ENCODE measurements around the gene PANK4. TPM values are rescaled to one million over a fixed set of nuclear protein-coding genes. Genes with fewer than 3 reads are reported as not detected.

PANK4 gene
- total and polyA plus RNA-seq, 10 of the 15 experiments (the other 5 are each of a cell fraction or from before 2014, with no cell fraction given), result 0.35 to 38.0 (median 18.6) TPM

GRCh38 chr1:2556678-2557481 is 30.5 kb upstream of the PANK4 start (continued):
- TF ChIP-seq IRF3 (IDR thresholded peaks at IDR 0.05) (no peak), RB1 (IDR thresholded peaks at IDR 0.05; ENCODE audit: borderline replicate concordance) (no peak), RELB (IDR thresholded peaks at IDR 0.05; ENCODE audit: low read depth) (no peak), CREM (IDR thresholded peaks at IDR 0.05; ENCODE audit: low read depth) (no peak), NBN (IDR thresholded peaks at IDR 0.05) (no peak), CHD2 (IDR thresholded peaks at IDR 0.05; ENCODE audit: borderline replicate concordance, low read depth, low read length) (peak; percentile 53; the same call in 1 of the 2 replicates), PML (IDR thresholded peaks at IDR 0.05; ENCODE audit: low read length) (no peak), IKZF1 (conservative IDR thresholded peaks at IDR 0.05) (no peak), SPI1 (IDR thresholded peaks at IDR 0.05; ENCODE audit: borderline replicate concordance, insufficient read depth, low read depth, low read length) (0 out of 2 replicates have a peak, but pooled peaks have one; percentile 1), ZBTB33 (IDR thresholded peaks at IDR 0.05) (no peak), ASH2L (IDR thresholded peaks at IDR 0.05; ENCODE audit: borderline replicate concordance, low read depth) (no peak), NR2F1 (conservative IDR thresholded peaks at IDR 0.05) (peak; percentile 49), TCF3 (IDR thresholded peaks at IDR 0.05; ENCODE audit: borderline replicate concordance, insufficient read depth, low read depth, low read length) (peak; percentile 72; the same call in 1 of the 2 replicates), ZBED1 (IDR thresholded peaks at IDR 0.05; ENCODE audit: borderline replicate concordance) (no peak), MYB (IDR thresholded peaks at IDR 0.05; ENCODE audit: borderline replicate concordance, low read depth, low read length) (no peak), SP1 (IDR thresholded peaks at IDR 0.05; ENCODE audit: low read depth, low read length) (no peak), FOXM1 (IDR thresholded peaks at IDR 0.05; ENCODE audit: low read depth, low read length) (no peak), CBX5 (IDR thresholded peaks at IDR 0.05; ENCODE audit: low read depth) (no peak), RBBP5 (conservative IDR thresholded peaks at IDR 0.05) (no peak), NRF1 (conservative IDR thresholded peaks at IDR 0.05; ENCODE audit: low read depth, low read length) (no peak), FOXK2 (IDR thresholded peaks at IDR 0.05) (no peak), CUX1 (IDR thresholded peaks at IDR 0.05; ENCODE audit: insufficient replicate concordance, low read depth, low read length) (no peak)

All from GM12878 (cell line).